K562 (cell line): ENCODE data around the gene LAMTOR4. TPM values are rescaled to one million over a fixed set of nuclear protein-coding genes. Genes with fewer than 3 reads are reported as not detected.
A peak's percentile ranks its signal among the peaks of the same experiment; 100 is the strongest.

ENCODE experiments used
- ASH1L ChIP-seq: fragments of 450-650 bp; IDR thresholded peaks from 2 replicates; pipeline ENCODE4 v1.6.1; 2018; ENCODE audit warnings: borderline replicate concordance, mild to moderate bottlenecking, low read depth; ENCODE audit not compliant: partially characterized antibody
- FOXM1 ChIP-seq, 2 experiments: fragments of 450-650 bp in 1 of 2; sonication (generic) in 1 of 2; formaldehyde crosslinking in 1 of 2; IDR thresholded peaks; 2 replicates each; pipeline versions ENCODE4 v1.6.1 to v1.9.0; 2017 to 2022; ENCODE audit warnings: low read depth in 2 of 2, mild to moderate bottlenecking in 2 of 2, missing genetic modification reagents in 1 of 2, moderate library complexity in 1 of 2
- HDAC1 ChIP-seq, 2 experiments: fragments of 450-650 bp; IDR thresholded peaks; 2 replicates each; pipeline ENCODE4 v1.6.1; 2016 to 2017; ENCODE audit warnings: inconsistent platforms in 1 of 2, mild to moderate bottlenecking in 1 of 2, moderate library complexity in 1 of 2
- NCOR1 ChIP-seq: fragments of 450-650 bp; IDR thresholded peaks from 2 replicates; pipeline ENCODE4 v1.6.1; 2016; ENCODE audit warnings: mild to moderate bottlenecking, moderate library complexity
- NONO ChIP-seq, 2 experiments: fragments of 200-400 bp in 1 of 2; fragments of 450-650 bp in 1 of 2; formaldehyde crosslinking in 1 of 2; IDR thresholded peaks; 2 replicates each; pipeline ENCODE4 v1.6.1; 2017; ENCODE audit warnings: low read depth in 2 of 2, mild to moderate bottlenecking in 2 of 2, moderate library complexity in 2 of 2, low read length in 1 of 2
- TCF7 ChIP-seq: sonication (generic); IDR thresholded peaks from 2 replicates; pipeline ENCODE4 v1.6.1; 2016; ENCODE audit warnings: antibody characterized with exemption, borderline replicate concordance
- U2AF2 ChIP-seq: fragments of 200-400 bp; formaldehyde crosslinking; optimal IDR thresholded peaks from 2 replicates; pipeline ENCODE3; 2017; ENCODE audit warnings: low read depth, mild to moderate bottlenecking, low read length
- ZNF584 ChIP-seq: fragments of 200-800 bp; sonication (Bioruptor generic); IDR thresholded peaks from 2 replicates; pipeline ENCODE4 v1.6.1; 2016; ENCODE audit warnings: low read depth, mild to moderate bottlenecking, missing genetic modification characterization, missing compliant biosample characterization
- polyA plus RNA-seq, 8 experiments: library from polyadenylated mRNA; depleted of rRNA in 4 of 8; stranded (reverse) in 5 of 8; unstranded in 3 of 8; fragments of >200 nt; fragmentation: Nextera tagmentation in 2 of 8; fragmentation: Illumina TruSeq in 1 of 8; extraction: Ambion mirVana in 2 of 8; extraction: Trizol in 1 of 8; gene quantifications; 2 replicates each; pipeline versions ENCODE4 v1.2.1 to v1.2.3, GENCODE V29; 2011 to 2014; ENCODE audit warnings: inconsistent platforms in 1 of 8, missing spikeins in 1 of 8
- total RNA-seq, 7 experiments: library from RNA; depleted of rRNA in 6 of 7; stranded (reverse); fragments of >200 nt in 6 of 7; fragmentation: Illumina TruSeq in 2 of 7; extraction: Trizol in 2 of 7; gene quantifications; 2 replicates each; pipeline versions ENCODE4 v1.2.1 to v1.2.3, GENCODE V29; 2011 to 2021; ENCODE audit warnings: low replicate concordance in 1 of 7
- TF ChIP-seq, protein P1 (sequence below): fragments of 150-350 bp; IDR thresholded peaks from 2 replicates; pipeline ENCODE4 v1.6.1; 2014; ENCODE audit warnings: low read depth, mild to moderate bottlenecking, low read length, borderline replicate concordance
- TF ChIP-seq, protein P2 (sequence below), 2 experiments: fragments of 250-450 bp in 1 of 2; fragments of 450-650 bp in 1 of 2; sonication (Bioruptor Pico) in 1 of 2; IDR thresholded peaks; 2 replicates each; pipeline versions ENCODE4 v1.6.1 to v1.8.0; 2016 to 2021; ENCODE audit warnings: mild to moderate bottlenecking in 2 of 2, moderate library complexity in 2 of 2, missing compliant biosample characterization in 1 of 2, missing genetic modification characterization in 1 of 2
- TF ChIP-seq, protein P3 (sequence below): fragments of 250-450 bp; sonication (Bioruptor Pico); IDR thresholded peaks from 2 replicates; pipeline ENCODE4 v1.8.0; 2022; ENCODE audit warnings: moderate library complexity, mild to moderate bottlenecking, inconsistent platforms

LAMTOR4 gene
- total and polyA plus RNA-seq, 9 of the 15 experiments (the other 6 are each of a cell fraction or from before 2014, with no cell fraction given): 79.6 to 314 (median 195) TPM

DNA sequence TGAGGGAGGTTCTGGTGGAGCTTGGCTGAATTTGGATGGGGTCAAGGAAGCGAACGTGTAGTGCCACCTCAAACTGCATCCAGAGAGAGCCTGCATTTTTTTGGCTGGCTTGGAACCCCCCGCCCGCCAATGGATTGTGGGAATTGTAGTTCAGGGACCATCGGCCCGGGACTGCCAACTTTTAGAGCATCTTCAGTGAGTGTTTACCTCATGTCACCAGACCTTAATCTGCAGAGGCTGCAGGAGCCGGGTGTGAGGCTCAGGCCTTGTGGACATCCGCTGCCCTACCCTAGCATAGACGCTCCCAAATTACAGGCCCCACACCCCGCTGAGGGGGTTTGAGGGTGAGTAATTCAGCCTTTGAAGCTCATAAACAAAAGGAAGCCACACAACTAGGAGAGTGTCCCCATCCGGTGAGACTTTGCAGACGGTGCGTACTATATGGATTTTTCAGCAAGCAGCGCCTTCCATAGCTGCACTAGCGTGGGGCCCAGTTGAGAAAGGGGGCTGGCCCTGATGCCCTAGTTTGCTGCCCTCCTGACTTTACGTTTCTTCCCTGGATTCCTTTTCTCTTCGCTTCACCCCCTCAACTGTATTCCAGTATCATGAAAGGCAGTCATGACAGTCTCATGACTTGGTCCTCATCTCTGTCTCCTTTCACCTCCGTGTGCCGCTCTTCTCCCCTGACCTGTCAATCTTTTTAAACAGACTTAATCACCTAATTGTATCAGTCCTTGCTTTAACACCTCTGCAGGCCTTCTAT, 28.6 kb upstream of the LAMTOR4 start (continued):
- TF ChIP-seq, protein P1, sequence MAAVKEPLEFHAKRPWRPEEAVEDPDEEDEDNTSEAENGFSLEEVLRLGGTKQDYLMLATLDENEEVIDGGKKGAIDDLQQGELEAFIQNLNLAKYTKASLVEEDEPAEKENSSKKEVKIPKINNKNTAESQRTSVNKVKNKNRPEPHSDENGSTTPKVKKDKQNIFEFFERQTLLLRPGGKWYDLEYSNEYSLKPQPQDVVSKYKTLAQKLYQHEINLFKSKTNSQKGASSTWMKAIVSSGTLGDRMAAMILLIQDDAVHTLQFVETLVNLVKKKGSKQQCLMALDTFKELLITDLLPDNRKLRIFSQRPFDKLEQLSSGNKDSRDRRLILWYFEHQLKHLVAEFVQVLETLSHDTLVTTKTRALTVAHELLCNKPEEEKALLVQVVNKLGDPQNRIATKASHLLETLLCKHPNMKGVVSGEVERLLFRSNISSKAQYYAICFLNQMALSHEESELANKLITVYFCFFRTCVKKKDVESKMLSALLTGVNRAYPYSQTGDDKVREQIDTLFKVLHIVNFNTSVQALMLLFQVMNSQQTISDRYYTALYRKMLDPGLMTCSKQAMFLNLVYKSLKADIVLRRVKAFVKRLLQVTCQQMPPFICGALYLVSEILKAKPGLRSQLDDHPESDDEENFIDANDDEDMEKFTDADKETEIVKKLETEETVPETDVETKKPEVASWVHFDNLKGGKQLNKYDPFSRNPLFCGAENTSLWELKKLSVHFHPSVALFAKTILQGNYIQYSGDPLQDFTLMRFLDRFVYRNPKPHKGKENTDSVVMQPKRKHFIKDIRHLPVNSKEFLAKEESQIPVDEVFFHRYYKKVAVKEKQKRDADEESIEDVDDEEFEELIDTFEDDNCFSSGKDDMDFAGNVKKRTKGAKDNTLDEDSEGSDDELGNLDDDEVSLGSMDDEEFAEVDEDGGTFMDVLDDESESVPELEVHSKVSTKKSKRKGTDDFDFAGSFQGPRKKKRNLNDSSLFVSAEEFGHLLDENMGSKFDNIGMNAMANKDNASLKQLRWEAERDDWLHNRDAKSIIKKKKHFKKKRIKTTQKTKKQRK: no peak
- TF ChIP-seq U2AF2: no peak
- TF ChIP-seq TCF7: no peak
- no peak for TF ChIP-seq NCOR1
- TF ChIP-seq ASH1L: peak; percentile 34
- TF ChIP-seq, protein P2, sequence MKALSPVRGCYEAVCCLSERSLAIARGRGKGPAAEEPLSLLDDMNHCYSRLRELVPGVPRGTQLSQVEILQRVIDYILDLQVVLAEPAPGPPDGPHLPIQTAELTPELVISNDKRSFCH (CRISPR knock-in tag; IDR thresholded peaks at IDR 0.05): no peak
- TF ChIP-seq, protein P2 (tag; IDR thresholded peaks at IDR 0.05): no peak
- no peak for TF ChIP-seq HDAC1 (IDR thresholded peaks at IDR 0.05)
- no peak for TF ChIP-seq FOXM1 (IDR thresholded peaks at IDR 0.05; ENCODE audit: low read depth)
- no peak for TF ChIP-seq FOXM1 (CRISPR knock-in tag; IDR thresholded peaks at IDR 0.05; ENCODE audit: low read depth)
- no peak for TF ChIP-seq NONO (IDR thresholded peaks at IDR 0.05; ENCODE audit: low read depth in 2 of 2, low read length in 1 of 2)
- TF ChIP-seq ZNF584 (CRISPR knock-in tag): no peak
- TF ChIP-seq, protein P3, sequence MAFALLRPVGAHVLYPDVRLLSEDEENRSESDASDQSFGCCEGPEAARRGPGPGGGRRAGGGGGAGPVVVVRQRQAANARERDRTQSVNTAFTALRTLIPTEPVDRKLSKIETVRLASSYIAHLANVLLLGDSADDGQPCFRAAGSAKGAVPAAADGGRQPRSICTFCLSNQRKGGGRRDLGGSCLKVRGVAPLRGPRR (CRISPR knock-in tag): no peak
